Right forelimb (tissue), 1 donor: ENCODE data around the gene ELOVL6.
"Not testable (repeated sequence)": the region's sequence is repeated elsewhere in the genome, so short reads cannot be mapped to it uniquely, and the experiment has no call there.

Experiments used
- DNase-seq: peaks from one replicate; pipeline ENCODE4 v3.0.0-alpha.2; 2018

ELOVL6 gene

GRCh38 chr4:110157166-110157565, 41.2 kb downstream of the ELOVL6 start:
- DNase-seq, result not testable (repeated sequence)

GRCh38 chr4:110156442-110156841, 42.0 kb downstream of the ELOVL6 start:
- no peak for DNase-seq

GRCh38 chr4:110155654-110156053, 42.8 kb downstream of the ELOVL6 start:
- no peak for DNase-seq

- DNase-seq, result no peak
Observed at GRCh38 chr4:110154582-110154981, 43.8 kb downstream of the ELOVL6 start.

- no peak for DNase-seq
Observed at GRCh38 chr4:110152386-110152785, 46.0 kb downstream of the ELOVL6 start.

GRCh38 chr4:110149089-110149488, 49.3 kb downstream of the ELOVL6 start:
- no peak for DNase-seq

GRCh38 chr4:110142461-110142860, 56.0 kb downstream of the ELOVL6 start:
- no peak for DNase-seq

GRCh38 chr4:110139815-110140214, 58.6 kb downstream of the ELOVL6 start:
- DNase-seq, result no peak

GRCh38 chr4:110139111-110139510, 59.3 kb downstream of the ELOVL6 start:
- no peak for DNase-seq

- DNase-seq, result no peak
Observed at GRCh38 chr4:110138551-110138950, 59.9 kb downstream of the ELOVL6 start.

GRCh38 chr4:110137829-110138228, 60.6 kb downstream of the ELOVL6 start:
- DNase-seq, result no peak

- no peak for DNase-seq
Observed at GRCh38 chr4:110135523-110135922, 62.9 kb downstream of the ELOVL6 start.

- DNase-seq, result no peak
Observed at GRCh38 chr4:110135076-110135475, 63.3 kb downstream of the ELOVL6 start.

GRCh38 chr4:110134269-110134869, 64.0 kb downstream of the ELOVL6 start:
- no peak for DNase-seq

GRCh38 chr4:110132816-110133719, 65.3 kb downstream of the ELOVL6 start:
- DNase-seq, result no peak

- no peak for DNase-seq
Observed at GRCh38 chr4:110131916-110132315, 66.5 kb downstream of the ELOVL6 start.

GRCh38 chr4:110130576-110131358, 67.6 kb downstream of the ELOVL6 start:
- no peak for DNase-seq

- no peak for DNase-seq
Observed at GRCh38 chr4:110129544-110129943, 68.9 kb downstream of the ELOVL6 start.

- DNase-seq, result no peak
Observed at GRCh38 chr4:110128472-110128919, 69.9 kb downstream of the ELOVL6 start.

- no peak for DNase-seq
Observed at GRCh38 chr4:110128029-110128428, 70.4 kb downstream of the ELOVL6 start.

GRCh38 chr4:110124711-110125110, 73.7 kb downstream of the ELOVL6 start:
- DNase-seq, result no peak

- DNase-seq, result no peak
Observed at GRCh38 chr4:110122201-110122600, 76.2 kb downstream of the ELOVL6 start.

- DNase-seq, result no peak
Observed at GRCh38 chr4:110120506-110120905, 77.9 kb downstream of the ELOVL6 start.
